MM.1S (cell line): Measurements from ENCODE around the gene FOSL1.

Experiments
- CTCF ChIP-seq: fragments of 300-600 bp; sonication (generic); IDR thresholded peaks from 2 replicates; pipeline ENCODE4 v1.5.1; 2016; ENCODE audit warnings: antibody characterized with exemption, low read length, mixed read lengths
- EZH2 ChIP-seq: fragments of 300-600 bp; sonication (generic); optimal IDR thresholded peaks from 2 replicates; pipeline ENCODE3; 2017; ENCODE audit warnings: low read depth, mild to moderate bottlenecking, antibody characterized with exemption, low read length, mixed read lengths

GRCh38 chr11:65871811-65872548 is 28.2 kb downstream of the FOSL1 start:
- no peak for TF ChIP-seq CTCF
- TF ChIP-seq EZH2: no peak
